GM23248 (cell line): ENCODE results near the gene NLRC5.

Source experiments
- EZH2 ChIP-seq: fragments of 200-600 bp; sonication (generic); IDR thresholded peaks from 2 replicates; pipeline ENCODE4 v1.6.1; 2018; ENCODE audit warnings: antibody characterized with exemption, mild to moderate bottlenecking; ENCODE audit not compliant: insufficient read depth, poor library complexity, severe bottlenecking
- EZH2phosphoT487 ChIP-seq: fragments of 200-600 bp; sonication (generic); IDR thresholded peaks from 2 replicates; pipeline ENCODE4 v1.6.1; 2018; ENCODE audit warnings: antibody characterized with exemption, moderate library complexity, mild to moderate bottlenecking, low read depth; ENCODE audit not compliant: insufficient read depth

DNA sequence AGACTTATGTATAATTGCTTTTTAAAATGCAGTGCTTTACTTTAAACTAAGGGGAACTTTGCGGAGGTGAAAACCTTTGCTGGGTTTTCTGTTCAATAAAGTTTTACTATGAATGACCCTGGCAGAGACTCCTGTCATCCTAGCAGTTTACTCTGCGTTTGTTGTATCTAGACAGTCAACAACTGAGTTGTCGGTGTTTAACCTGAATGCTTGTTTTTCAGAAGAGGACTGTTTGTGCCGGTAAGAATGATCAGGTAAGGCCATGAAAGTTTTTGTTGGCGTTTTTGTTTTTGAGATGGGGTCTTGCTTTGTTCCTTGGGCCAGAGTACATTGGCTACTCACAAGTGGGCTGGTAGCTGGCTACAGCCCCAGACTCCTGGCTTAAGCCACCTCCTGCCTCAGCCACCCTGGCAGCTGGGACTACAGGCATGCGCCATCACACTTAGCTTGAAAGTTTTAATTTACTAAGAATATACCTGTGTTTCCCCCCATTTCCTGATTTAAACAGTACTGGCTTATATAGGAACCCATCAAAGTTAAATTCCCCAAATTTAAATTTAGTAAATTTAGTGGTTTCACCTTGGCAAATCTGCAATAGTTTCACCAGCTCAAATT, 45.5 kb upstream of the NLRC5 start:
- TF ChIP-seq EZH2phosphoT487 (no peak), EZH2 (no peak)
